Brain microvascular endothelial cell (primary cell): ENCODE data around the gene PDE11A.
"Not testable (repeated sequence)": the region's sequence is repeated elsewhere in the genome, so short reads cannot be mapped to it uniquely, and the experiment has no call there.

Source experiments
- DNase-seq: peaks from one replicate; pipeline ENCODE4 v3.0.0-alpha.2; 2020
- H3K27ac ChIP-seq: fragments of 250-450 bp; sonication (Bioruptor Pico); 2 replicates; pipeline ENCODE4 v1.5.1; 2020; ENCODE audit warnings: mild to moderate bottlenecking, moderate library complexity
- H3K27me3 ChIP-seq: fragments of 250-450 bp; sonication (Bioruptor Pico); replicated peaks from 2 replicates; pipeline ENCODE4 v1.5.1; 2020; ENCODE audit warnings: mild to moderate bottlenecking
- H3K36me3 ChIP-seq: fragments of 250-450 bp; sonication (Bioruptor Pico); replicated peaks from 2 replicates; pipeline ENCODE4 v1.5.1; 2020; ENCODE audit warnings: mild to moderate bottlenecking
- H3K4me3 ChIP-seq: 2 replicates; pipeline ENCODE4 v1.5.1; 2011; ENCODE audit warnings: low read depth, mild to moderate bottlenecking, control low read depth, low read length, moderate library complexity
- in situ Hi-C: cut with HindIII; loops from 2 replicates; pipeline ENCODE4 v1.10.0; 2017; ENCODE audit warnings: low sequenced_read_pairs, low pct_ligation_motif_present
- TF ChIP-seq, protein P1 (sequence below): IDR thresholded peaks from 2 replicates; pipeline ENCODE4 v1.5.1; 2011; ENCODE audit warnings: low read depth, mild to moderate bottlenecking, moderate library complexity, low read length, control low read depth, inconsistent platforms; ENCODE audit errors: missing control alignments

The PDE11A gene

DNA sequence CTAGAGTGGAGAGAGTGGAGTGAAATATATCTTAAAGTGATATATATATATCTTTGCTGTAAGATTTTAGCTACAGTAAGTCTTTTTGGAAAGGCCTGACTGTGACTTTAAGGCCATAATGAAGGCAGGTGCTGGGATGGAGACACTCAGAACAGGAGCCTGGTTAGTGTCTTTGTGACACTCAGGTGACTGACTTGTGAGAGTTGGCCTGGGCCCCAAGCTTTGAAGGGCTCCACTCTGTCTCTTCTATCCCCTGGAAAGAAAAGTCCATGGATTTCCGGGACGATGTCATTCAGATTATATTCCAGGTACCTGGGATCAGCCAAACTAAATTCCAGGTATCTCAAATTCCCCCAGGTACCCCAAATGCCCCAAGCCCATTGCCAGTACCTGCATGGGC is 276.6 kb downstream of the PDE11A start:
- no peaks in the 10 kb centered on the region for H3K36me3 ChIP-seq
- H3K4me3 ChIP-seq = no peak overlapping the region
- no peaks in the 10 kb centered on the region for H3K27me3 ChIP-seq
- in situ Hi-C loops = no loop called here
- no peak for DNase-seq
- TF ChIP-seq, protein P1, sequence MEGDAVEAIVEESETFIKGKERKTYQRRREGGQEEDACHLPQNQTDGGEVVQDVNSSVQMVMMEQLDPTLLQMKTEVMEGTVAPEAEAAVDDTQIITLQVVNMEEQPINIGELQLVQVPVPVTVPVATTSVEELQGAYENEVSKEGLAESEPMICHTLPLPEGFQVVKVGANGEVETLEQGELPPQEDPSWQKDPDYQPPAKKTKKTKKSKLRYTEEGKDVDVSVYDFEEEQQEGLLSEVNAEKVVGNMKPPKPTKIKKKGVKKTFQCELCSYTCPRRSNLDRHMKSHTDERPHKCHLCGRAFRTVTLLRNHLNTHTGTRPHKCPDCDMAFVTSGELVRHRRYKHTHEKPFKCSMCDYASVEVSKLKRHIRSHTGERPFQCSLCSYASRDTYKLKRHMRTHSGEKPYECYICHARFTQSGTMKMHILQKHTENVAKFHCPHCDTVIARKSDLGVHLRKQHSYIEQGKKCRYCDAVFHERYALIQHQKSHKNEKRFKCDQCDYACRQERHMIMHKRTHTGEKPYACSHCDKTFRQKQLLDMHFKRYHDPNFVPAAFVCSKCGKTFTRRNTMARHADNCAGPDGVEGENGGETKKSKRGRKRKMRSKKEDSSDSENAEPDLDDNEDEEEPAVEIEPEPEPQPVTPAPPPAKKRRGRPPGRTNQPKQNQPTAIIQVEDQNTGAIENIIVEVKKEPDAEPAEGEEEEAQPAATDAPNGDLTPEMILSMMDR = no peak
- no peak overlapping the region for H3K27ac ChIP-seq

DNA sequence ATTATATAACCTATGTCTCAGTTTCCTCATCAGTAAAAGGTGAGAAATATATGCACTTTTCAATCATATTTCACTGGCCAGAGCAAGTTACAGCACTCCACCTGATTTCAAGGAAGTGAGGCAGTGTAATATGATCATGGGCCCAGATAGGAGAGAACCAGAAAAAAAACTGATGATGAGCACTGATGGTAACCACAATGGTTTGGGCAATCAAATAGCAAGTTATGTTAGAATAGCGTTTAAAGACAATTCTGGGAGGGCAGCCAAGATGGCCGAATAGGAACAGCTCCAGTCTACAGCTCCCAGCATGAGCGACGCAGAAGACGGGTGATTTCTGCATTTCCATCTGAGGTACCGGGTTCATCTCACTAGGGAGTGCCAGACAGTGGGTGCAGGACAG is 287.4 kb downstream of the PDE11A start:
- H3K27ac ChIP-seq, DNase-seq, H3K36me3 ChIP-seq, in situ Hi-C loops, H3K27me3 ChIP-seq, H3K4me3 ChIP-seq: not testable (repeated sequence)

DNA sequence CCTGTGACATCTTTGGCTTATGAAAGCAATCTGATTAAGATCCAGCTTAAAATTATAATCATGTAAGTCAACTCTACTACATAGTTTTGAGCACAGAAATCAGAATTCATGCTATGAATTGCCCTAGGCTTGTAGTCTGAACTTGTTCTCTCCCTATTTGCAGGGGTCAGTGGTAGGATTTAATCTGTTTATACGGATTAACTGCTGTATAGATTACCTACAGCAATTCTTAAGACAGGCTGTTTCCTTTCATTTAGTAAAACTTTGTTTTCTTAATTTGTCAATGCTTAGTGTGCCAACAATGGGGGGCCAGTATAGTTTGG is 287.9 kb downstream of the PDE11A start:
- H3K4me3 ChIP-seq = no peak overlapping the region
- in situ Hi-C loops = no loop called here
- H3K36me3 ChIP-seq = no peaks in the 10 kb centered on the region
- TF ChIP-seq, protein P1 = no peak
- H3K27me3 ChIP-seq = no peaks in the 10 kb centered on the region
- DNase-seq = no peak
- no peak overlapping the region for H3K27ac ChIP-seq

DNA sequence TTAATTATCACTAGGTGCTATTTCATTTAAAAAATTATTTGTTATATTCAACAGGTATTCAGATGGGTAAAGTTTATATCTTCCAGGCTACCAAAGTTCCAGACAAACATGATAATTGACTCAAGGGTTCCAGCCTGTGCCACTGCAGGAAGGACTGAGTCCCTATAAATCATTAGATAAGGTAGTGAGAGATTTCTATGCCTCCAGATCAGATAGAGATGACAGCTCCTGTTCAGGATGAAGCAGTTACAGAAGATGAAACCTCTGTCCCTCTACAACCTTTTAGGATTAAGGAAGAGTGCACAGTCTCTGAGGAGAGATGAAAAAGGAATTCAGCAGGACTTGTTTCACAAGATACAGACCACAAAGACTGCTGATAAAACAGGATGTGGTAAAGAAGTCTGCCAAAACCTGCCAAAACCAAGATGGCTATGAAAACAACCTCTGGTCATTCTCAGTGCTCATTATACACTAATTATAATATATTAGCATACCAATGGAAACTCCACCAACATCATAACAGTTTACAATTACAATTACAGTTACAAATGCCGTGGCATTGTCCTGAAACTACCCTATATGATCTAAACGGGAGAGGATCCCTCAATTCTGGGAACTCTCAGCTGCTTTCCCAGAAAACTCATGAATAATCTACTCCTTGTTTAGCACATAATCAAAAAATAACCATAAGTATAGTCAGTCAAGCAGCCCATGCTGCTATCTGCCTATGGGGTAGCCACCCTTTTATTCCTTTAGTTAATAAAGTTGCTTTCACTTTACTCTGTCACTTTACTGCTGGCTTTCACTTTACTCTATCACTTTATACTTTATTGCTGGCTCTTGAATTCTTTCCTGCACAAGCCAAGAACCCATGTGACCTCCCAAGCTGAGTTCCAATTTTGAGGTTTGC is 288.5 kb downstream of the PDE11A start:
- Histone ChIP-seq H3K27ac (no peak overlapping the region), H3K27me3 (no peaks in the 10 kb centered on the region), H3K36me3 (no peaks in the 10 kb centered on the region), H3K4me3 (no peak overlapping the region)
- TF ChIP-seq, protein P1 = no peak
- DNase-seq = peak; percentile 40
- in situ Hi-C loops = no loop called here

DNA sequence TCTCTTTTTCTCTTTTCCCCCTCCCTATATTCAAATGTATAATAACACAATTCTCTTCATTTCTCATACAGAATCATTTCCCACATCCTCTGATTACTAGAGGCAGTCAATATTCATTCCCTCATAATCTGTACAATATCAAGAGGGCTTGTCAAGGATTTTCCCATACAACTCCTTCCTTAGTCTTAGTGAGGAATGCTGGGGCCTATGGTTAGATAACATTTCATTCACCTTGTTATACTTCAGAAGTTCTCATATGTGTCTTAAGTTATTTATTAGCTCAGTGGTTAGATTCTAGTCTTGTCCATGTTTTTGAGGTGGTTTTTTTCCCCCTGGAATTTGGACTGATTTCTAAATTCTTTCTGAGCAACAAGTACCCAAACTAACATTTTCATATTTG is 289.5 kb downstream of the PDE11A start:
- no peak overlapping the region for H3K27ac ChIP-seq
- no peaks in the 10 kb centered on the region for H3K27me3 ChIP-seq
- TF ChIP-seq, protein P1 = no peak
- H3K36me3 ChIP-seq = no peaks in the 10 kb centered on the region
- in situ Hi-C loops = no loop called here
- no peak overlapping the region for H3K4me3 ChIP-seq
- DNase-seq = no peak

DNA sequence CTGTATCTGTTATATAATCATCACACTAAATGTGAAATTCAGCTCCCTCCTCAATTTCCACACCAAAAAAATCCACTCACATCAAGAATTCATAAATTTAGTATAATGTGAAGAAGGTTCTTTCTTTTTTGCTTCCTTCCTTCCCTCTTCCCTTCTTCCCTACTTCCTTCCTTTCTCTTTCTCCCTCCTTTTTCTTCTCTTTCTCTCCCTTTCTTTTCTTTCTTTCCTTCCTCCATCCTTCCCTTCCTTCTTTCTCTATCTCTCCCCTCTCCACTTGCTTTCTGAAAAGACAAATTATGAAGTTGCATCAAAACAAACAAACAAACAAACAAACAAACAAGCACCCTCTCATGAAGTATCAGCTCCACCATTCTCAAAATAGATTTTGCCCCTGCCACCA is 290.0 kb downstream of the PDE11A start:
- in situ Hi-C loops = no loop called here
- Histone ChIP-seq H3K27me3 (no peaks in the 10 kb centered on the region), H3K27ac (no peak overlapping the region), H3K4me3 (no peak overlapping the region), H3K36me3 (no peaks in the 10 kb centered on the region)
- TF ChIP-seq, protein P1 = no peak
- DNase-seq = no peak
